T-helper 9 cell (primary cell): Measurements from ENCODE around the gene CEBPB.

ENCODE experiments used
- DNase-seq: peaks from one replicate; pipeline ENCODE4 v3.0.0-alpha.2; 2020

The CEBPB gene

DNA sequence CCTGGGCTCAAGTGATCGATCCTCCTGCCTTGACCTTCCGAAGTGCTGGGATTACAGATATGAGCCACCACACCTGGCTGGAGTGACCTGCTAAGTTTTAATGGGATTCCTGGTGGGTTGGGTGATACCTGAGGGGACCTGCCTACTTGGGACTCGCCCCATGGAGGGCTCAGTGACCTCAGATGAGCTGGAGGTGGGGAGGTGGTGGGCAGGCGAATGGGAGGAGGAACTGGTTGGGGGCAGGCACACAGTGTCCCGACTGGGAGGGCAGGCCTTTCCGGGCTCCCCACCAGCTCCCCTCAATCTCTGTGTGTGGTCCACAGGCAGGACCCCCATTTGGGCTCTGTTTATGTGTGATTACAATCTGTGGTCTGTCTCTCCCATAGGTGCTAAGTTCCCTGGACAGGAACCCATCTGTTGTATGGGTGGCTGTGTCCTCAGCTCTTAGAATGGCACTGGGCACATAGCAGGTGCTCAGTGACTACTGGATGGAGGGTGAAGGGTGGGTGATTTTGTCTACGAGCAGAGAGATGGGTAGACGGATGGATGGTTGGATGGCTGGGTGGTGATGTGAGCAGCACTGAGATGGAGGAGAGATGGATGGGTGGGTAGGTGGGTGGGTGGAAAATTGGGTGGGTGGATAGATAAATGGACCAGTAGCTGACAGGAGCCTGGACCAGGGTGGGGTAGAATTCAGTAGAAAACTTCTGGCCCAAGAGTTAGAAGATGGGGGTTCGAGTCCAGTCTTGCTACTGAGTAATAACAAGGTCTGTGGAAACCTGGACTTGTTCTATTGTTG lies 23.8 kb downstream of the CEBPB start:
- no peak for DNase-seq

DNA sequence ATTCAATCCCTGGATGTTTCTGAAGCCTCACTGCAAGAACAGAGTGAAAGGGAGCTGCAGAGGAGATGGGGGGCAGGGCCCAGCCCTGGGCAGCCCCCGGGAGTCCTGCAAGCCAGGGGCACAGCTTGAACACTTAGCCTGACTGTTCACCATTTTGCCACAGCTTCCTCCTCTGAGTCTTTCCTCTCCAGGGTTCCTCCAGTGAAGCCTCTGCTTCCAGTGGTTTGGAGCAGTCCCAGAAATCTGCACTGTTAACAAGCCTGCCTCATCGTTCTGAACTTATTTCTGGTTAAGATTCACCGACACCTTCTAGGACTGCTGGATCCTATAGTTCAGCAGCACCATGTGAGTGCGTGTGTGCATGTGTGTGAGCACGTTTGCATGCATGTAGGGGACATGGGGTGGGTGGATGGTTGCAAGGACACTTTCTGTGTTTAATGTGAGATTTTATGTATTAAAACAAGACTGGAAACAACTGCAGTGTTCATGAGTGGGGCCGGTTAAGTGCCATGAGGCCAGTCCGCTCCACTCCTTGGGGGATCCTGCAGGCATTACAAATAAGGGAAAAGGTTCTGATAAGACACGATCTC lies 24.6 kb downstream of the CEBPB start:
- no peak for DNase-seq

DNA sequence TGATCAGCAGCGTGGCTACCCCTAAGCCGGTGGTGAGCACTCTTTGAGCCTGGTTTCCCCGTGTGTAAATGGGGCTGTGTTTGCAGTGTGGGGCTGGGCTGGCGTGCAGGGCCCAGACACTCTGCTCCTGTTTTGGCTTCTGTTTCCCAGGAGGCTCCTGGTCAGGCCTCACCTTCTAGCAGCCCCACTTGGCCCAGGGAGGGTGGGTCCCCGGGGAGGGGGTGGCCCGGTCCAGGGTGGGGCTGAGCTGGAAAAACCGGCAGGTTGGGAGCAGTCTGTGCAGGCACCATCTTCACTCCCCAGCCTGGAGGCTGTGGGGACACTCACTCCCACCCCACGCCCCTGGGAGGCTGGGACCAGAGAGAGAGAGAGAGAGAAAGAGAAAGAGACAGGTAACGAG lies 25.3 kb downstream of the CEBPB start:
- no peak for DNase-seq

DNA sequence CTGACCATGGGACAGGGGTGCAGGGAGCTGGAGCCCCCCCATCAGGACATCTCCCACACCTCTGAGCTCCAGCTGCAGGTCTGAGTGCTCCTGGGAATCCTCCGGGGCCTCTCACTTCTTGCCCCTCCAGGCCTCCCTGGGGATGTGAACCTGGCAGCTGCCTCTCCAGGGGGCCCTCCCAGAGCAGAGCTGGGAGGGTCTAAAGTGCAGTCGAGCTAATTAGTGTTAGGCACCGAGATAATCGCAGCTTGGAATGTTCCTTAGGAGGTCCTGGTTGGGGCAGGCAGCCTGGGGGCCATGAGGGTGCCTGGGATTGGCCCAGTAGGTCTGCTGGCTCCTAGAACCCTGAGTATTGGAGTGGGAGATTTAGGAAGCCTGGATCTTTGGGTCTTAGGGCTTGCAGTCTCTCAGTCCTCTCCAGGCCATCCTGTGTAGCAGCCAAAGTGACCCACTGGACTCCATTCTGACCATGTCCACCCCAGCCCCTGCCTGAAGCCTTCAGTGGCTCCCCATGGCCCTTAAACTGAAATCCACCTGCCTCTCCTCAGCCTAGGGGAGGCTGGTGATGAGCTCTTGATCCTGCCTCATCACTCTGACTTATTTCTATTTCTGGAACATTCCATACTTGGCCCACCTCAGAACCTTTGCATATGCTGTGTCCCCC lies 26.0 kb downstream of the CEBPB start:
- DNase-seq, result no peak

DNA sequence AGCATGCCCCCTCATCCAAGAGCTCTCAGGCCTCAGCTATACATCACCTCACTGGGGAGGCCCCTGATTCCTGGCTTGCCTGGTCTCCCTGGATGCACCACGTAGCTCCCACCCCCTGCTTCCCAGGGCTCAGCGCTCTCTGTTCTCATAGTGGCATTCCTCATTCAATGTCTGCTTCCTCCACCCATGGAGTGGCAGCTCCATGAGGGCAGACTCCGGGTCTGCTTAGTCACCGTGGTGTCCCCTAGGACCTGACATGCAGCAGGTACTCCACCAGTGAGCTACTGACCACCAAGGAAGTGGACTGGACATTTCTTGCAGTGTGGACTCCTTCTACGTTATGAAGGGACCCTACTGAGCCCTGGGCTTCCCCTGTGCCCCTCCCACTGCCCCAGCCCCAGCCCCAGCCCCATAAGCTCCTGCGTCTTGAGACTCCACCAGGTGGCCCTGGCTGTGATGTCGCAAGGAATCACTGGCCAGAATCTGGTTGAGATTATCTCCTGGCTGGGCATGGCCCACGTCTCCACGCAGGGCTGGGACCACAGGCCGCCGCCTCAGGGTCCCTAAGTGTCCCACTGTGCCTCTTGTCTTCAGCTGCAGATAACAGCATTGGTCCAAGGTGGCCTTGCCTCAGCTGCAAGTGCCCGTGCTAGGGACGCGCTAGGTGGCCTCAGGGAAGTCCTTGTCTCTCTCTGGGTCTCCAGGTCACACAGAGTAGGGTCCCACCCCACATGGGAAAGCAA lies 26.7 kb downstream of the CEBPB start:
- DNase-seq, result no peak

DNA sequence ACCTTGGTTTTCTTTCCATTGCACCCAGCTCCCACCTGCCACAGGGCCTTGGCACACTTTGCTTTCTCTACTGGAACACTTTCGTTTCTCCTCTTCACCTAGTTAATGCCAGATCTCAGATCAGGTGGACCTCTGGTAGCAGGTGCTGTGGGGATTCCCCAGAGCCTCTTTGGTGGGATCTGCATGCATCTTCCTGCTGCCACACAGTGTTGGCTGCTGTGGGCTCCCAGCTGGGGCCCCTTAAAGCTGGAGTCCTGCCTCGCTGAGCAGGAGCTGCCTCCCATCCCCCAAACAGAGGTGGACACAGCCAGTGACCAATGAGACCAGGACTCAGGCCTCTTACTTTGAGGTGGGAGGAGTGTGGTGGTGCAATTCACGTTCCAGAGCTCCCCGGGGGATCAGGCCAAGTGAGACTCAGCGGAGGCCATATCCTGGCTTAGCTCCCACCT lies 28.4 kb downstream of the CEBPB start:
- no peak for DNase-seq

DNA sequence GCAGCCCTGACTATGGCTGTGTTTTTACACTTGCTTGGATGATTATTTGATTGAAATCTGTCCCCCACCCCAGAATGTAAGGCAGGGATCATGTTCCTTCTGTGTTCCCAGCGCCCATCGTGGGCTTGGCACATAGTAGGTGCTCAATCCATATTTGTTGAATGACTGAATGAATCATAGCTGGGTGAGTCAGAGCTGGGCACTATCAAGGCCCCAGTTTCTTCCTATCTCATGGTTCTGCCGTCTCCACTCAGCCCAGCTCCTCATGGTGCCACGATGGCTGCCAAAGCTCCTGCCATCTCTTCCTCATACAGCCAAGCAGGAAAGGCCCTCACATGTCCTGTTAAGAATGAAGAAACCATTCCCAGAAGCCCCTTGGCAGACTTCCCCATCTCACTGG lies 29.0 kb downstream of the CEBPB start:
- DNase-seq, result no peak

DNA sequence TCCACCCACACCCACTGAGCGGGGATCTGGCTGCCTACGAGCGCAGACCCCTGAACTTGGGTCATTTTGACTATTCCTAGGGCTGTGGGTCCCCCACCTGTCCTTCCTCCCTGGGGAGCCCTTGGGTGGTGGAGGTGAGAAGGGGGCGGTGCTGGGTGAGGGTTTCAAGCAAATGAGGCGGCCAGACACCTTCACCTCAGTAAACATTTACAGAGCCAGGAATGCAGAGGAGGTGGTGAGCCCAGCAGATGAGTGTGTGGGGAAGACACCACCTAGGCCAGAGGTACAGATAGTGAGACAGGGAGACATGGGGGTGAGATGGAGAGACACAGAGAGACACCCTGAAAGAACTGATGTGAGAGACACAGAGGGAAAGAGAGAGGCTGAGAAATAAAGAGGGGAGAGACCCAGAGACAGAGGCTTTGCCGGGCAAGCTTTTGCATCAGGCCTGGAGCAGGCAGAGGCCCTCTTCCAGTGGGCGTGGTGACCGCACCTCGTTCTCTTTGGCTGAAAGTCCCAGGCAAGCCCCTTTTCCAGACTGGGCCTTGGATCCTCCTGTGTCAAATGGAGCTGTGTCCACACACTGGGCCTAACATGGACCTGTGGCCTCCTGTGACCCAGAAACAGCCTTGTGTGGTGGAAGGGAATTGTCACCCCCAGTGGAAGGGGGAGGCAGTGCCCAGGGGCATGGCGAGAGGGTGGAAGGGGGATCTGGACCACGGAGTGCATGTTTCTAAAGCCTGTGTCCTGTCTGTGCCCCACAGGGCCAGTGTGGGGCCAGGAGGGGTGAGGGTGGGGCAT lies 29.7 kb downstream of the CEBPB start:
- no peak for DNase-seq

DNA sequence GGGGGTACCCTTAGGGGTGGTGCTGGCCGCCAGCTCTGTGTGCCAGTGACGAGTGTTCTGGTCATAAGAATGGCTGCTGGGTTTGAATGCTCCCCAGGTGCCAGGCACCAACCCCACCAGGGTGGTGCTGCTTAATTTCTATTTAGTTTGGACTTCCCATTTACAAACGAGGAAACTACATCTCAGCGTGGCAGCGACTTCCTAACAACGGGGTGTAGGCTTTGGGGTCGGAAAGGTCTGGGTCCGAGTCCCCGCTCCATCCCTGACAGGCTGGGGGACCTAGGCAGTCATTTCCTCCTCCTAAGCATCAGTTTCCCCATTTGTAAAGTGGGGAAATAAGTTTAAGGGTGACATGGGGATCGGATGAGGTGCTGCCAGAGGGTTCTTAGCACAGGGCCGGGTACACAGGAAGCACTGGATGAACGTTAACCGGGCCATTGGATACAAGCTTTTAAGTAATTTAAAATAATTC lies 30.3 kb downstream of the CEBPB start:
- DNase-seq, result no peak

DNA sequence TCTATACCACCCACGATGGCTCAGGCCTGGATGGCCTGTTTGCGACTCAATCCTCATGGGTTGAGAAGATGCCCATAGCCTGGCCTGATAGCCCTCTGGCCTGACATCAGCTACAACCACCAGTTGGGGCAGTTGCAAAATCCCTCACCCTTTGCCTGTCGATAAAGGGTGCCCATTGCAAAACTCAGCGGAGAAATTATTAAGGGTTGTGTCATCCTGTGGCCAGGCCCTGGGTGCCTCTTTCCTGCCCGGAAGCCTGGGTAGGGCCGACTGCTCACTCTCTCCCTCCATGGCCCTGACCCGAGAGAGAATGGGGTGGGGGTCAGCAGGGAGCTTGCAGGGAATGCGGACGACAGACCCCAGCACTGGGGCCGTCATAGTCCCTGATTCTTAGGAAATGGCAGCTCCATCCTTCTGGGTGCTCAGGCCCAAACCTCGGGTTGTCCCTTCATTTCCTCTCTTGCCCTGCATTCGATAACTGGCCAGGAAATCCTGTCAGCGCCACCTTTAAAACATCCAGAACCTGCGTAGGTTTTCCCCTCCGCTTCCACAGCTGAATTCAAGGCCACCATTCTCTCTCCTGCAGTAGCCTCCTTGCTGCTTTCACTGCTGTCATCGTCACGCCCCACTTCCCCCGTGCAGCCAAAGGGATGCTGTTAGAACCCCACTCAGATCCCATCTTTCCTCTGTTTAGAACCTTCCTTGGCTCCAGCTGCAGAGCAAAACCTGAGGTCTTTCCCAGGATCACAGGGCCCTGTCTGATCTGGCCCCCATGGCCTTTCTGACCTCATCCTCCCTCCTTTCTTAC lies 31.1 kb downstream of the CEBPB start:
- no peak for DNase-seq

DNA sequence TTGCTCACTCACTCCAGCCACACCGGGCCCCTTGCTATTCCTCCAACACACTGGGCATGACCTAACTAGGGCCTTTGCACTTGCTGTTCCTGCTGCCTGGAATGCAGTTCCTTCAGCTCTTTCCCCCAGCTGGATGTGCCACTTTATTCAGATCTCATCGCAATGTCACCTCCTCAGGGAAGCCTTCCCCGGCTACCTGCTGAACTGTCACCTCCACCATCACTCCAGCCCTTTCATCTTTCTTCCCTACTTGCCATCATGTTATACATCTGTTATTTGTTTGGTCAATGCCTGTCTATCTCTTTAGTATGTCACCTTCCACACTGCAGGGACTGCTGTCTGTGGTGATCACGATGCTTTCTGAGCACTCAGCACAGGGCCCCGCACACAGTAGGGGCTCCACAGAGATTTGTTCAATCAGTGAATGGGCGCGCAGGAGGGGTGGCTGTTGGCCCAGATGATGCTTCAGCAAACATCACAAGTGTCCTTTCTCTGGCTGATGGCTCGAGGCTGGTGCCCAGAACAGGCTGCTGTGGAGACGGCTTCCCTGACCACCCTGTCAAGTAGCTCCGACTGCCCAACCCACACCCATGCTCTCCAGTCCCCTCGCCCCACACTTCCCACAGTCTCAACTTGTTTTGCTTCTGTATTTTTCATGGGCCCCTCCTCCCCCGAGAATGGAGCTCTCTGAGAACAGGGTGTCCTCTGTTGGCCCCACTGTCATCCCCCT lies 31.8 kb downstream of the CEBPB start:
- no peak for DNase-seq

DNA sequence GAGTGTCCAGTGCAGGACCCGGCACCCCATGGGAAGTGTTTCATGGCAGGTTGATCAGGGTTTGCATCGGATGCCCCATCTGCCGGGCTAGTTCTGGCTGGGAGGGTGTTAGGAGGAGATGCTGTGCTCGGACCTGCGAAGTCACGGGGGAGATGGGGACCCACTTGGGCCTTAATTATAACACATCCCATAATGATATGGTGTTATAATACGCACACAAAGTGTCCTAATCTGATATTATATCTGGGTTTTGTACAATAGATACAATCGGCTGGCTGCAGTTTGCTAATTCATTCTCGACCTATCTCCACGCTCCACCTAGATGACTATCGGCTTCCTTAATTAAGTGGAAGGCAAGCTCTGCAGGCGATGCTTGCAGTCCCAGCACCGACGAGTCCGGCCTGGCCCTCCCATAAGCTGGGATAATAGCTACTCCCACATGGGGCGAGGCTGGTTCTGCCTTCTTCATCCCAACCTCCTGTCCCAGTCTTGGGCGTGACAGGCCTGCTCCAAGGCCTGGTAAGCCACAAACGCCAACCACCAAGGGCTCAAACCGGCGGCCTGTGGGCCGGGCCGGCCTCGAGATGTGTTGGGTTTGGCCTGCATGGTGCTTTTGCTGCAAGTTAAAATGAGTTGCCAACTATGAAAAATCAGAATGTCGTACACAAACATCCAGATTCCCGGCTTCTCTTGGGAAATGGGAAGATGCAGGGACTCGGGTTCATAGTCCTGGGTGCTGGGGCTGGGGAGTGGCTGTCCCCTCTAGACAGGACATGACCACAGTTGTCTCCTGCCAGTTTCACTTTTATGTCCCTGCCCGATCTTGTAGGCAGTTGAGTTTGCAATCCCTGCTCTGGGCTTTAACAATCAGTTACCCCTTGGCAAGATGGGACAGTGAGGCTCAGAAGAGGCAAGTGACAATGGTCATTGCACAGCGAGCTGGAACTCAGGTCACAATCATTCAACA lies 32.7 kb downstream of the CEBPB start:
- DNase-seq, result no peak

DNA sequence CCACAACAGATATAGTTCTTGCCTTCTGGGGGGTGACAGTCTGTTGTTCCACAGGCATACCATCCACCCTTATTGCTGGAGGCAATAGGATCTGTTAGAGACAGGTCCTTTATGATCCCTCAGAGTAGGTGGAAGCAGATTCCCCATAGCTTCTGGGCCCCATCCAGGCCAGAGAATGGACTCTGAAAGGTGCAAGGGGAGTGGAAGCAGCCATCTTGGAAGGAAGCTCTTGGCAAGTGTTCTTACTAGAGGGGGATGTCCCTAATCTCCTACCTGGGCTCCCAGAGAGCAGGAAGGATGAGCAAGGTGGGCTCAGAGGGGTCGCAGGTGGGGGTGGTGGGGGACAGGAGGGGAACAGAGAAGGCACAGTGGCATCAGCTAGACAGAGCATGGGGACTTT lies 33.4 kb downstream of the CEBPB start:
- DNase-seq, result no peak

DNA sequence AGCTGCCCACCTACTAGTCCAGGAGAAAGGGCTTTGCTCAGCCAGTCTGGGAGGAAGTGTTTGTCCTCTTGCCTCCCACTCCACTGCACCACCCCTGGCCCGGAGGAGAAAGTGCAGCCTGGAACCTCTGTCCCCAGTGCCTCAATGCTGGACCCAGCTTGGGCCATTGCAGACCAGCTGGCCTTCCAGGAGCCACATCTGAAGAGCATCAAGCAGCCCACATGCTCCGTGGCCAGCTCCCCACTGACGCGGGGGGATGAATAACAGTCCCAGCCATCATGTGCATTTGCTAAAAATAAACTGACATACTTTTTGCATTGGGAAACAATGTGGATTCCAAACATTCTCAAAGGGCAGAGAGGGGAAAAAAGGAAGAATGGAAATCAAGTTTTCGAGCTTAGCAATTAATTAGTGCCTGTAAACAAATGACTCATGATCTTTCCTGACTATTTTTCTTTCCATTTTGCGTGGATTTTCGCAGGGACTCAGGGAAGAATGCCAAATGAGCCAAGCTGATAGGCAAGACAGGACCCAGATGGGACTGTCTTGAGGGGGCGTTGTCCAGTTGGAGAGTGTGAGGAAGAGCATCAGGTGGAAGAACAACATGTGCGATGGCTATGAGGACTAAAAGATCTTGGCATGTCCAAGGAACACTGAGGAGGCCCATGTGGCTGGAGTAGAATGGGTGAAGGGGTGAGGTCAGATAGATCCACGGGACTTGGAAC lies 34.1 kb downstream of the CEBPB start:
- DNase-seq, result no peak

DNA sequence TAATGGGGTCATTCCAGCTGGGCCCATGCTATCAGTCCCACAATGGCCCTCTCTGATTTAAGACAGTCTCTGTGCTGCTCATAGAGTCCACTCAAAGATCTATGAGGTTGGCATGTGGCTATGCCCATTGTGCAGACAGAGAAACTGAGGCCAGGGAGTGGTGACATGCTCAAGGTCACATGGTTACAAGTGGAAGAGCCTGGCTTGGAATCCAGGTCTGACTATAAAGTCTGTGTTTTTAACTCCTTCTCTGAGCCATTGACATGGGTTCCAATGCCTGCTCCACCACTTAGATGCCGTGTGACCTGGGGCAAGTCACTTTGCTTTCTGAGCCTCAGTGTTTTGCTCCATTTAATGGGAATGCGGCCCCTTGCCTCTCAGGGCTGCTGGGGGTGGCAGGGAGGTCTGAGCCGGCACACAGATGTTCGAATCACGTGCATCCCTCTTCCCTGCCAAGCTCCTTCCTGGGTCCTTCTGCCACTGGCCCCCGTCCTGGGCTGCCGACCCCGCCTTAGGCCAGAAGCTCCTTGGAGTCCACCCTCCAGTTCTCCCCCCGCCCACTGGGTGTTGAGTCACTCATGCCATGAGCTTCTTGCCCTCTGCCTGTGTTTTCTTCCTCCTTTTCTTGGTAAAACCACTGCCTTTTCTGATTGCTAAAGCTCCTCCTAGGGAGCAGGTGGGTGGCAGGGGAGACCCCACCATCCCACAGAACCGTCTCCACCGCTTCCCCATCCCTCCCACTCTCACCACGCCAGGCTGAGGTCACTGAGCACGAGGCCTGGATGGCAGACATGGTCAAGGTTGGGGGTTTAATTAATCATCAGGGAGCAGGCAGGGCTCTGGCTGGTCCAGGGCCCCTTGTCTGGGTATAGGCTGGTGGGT lies 35.7 kb downstream of the CEBPB start:
- no peak for DNase-seq

DNA sequence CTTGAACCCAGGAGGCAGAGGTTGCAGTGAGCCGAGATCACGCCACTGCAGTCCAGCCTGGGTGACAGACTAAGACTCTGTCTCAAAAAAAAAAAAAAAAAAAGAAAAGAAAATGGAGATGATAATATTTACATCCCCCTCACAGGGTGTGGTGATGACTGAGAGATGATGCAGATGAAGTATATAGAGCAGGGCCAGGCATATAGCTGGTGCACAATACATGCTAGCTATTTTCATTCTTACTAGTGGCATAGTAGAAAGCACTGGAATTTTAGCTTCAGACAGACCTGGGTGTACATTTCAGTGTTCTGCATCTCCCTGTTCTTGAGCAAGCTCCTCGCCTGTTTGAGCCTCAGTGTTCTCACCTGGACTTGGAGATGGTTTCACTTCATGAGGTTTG lies 36.9 kb downstream of the CEBPB start:
- DNase-seq, result no peak

DNA sequence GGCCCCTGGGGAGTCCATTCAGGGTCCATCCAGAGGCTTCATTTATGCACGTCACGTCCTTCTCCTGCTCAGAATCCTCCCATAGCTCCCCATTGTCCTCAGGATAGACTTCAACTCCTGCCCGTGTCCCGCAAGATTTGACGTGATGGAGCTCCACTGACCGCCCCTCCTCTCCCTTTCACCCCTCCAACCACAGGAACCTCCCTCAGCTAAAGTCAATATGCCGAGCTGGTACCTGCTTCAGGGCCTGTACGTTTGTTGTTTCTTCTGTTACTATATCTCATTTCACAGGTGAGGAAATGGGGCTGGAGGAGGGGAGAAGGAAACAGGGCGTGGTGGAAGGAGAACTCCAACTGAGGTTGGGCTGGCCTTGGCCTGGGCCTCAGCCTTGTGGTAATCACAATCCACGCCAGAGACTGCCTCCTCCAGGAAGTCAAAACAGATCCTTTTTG lies 38.6 kb downstream of the CEBPB start:
- DNase-seq, result no peak

DNA sequence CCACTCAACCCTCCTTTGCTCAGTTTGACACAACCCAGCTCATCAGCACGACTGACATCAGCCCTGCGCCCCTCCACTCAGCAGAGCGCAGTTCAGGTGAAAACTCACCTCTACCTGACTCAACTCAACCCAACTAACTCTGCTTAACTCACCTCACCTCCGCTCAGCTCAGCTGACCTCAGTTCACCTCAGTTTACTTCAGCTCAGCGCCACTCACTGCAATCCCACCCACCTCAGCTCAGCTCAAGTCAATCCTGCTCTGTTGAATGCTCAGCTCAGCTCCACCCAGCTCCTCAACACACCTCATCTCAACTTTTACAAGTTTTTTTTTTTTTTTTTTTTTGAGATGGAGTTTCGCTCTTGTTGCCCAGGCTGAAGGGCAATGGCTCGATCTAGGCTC lies 39.6 kb downstream of the CEBPB start:
- no peak for DNase-seq
